ENCODE results near the gene COPS8.
A peak's percentile ranks its signal among the peaks of the same experiment; 100 is the strongest.

The COPS8 gene

DNA sequence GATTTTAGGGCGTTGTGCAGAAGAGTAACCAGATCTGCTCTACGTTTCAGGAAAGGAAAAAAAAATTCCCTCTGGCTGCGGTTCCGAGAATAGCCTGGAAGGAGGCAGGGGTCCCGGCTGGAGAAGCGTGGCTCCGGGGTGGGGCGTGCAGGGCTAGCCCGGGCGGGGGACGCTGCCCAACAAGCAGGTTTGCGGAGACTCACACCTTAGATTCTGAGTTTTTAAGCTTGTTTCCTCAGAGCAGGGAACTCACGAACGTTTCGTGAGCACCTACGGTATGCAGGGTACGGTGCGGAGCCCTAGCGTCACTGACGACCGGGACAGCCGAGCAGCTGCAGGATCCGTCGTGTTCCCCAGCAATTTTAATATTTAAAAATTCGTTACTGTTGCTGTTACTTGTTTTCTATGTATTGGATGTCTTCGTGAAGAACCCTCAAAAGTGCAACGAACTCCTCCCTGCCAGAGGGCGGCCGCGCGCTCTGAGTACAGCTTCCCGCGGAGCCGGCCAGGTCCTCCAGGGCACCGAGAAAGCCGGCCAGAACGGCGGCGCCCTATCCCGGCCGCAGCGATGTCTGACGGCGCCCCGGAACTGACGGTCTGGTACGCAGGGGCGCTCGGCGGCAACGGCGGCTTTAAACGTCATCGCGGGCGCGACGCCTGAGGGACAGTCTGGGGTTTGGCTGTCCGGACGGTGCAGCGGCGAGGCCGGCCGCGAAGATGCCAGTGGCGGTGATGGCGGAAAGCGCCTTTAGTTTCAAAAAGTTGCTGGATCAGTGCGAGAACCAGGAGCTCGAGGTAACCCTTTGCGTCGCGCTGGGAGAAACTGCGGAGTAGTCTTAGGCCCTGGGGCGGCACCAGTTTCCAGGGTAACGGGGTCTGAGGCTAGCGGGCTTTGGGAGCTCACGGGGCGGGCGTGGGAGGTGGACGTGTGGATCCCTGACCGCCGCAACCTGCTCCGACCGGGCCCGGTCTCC lies at the start of gene COPS8:
Gene COPS8, plus strand, starts transcription at position 642 of the 974 bp plus-strand sequence. Its CDS starts 76 bp downstream, at position 718.
- DNase-seq (ENCODE audit: low read depth): peak; percentile 82

DNA sequence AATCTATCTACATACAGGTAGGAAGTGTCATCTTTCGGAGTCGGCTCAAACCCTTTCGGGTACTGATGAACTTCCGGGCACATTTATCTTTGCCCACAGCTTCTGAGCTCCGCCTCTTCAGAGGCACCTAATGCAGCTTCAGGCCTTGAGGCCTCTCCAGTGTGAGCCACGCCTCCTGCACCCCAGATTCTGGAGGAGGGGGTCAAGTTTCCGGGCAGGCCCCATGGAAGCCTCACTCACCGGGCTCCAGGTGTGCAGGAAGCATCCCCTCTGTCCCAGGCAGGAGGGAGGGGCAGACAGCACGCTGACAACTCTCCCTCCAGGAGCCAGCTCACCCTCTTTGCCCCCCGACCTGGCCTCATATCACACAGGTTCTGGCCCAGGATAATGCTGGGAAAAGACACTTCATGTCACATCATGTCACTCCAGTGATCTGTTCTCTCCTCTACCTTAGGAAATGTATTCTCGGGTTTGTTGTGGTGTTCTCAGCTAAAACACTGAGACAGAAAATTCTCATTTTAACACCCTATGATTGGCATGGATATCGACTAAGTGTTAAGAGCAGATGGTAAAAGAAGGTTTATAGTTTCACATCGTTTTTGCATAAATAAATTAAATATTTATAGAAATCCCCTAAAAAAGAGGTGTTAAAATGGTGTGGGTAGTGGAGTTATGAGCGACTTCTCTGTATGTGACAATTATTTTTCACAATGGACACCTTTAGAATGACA lies 46.2 kb upstream of the COPS8 start:
- no peak for DNase-seq (ENCODE audit: low read depth)

DNA sequence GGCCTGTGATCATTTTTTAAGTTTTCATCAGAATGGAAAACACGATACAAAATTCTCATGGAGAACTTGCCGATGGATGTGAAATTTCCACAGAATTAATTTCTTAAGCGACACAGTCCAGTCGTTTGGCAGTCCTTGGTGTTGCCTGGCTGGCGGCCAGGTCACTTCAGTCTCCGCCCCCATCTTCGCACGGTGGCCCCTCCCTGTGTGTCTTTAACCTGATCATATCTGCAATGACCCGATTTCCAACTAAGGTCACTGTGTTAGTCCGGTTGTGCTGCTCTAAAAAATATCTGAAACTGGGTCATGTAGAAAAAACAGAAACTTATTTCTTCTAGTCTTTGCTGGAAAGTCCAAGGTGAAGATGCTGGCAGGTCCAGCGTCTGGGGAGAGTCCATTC lies 44.5 kb upstream of the COPS8 start:
- no peak for DNase-seq (ENCODE audit: low read depth)

DNA sequence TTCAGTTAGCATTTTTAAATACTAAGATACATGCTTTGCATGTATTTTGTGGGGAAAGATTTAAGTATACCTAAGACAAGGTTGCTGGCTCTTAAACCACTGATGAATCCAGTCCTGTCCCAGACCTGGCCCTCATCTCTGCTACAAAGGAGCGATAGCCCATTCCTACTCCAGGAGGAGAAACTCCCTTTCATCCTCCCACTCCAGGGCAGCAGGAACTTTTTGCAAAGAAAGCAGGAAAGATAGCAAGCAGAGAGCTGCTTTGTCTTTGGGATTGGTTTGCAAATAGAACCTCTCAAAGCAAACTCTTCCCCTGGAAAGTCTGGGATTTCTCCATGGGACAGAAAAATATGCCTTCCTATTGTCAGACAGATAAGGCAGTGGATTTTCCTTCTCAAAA lies 43.6 kb upstream of the COPS8 start:
- no peak for DNase-seq (ENCODE audit: low read depth)

DNA sequence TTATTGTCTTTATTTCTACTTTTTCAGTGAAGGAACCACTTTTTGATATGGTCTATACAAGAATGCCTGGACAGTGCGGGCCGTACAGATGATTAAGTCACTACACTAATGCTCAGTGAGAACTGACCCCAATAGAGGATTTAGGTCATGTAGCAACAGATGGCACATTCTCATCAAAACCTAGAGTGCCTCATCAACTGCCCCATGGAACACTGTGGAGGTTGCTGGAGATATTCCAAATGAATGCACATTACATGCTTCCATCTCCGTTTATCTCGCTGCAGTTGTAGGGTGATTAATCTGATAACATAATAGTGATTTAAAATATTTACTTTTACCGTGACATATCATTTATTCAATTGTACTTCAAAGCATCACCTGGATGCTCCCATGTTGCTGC lies 41.8 kb upstream of the COPS8 start:
- DNase-seq (ENCODE audit: low read depth): no peak

DNA sequence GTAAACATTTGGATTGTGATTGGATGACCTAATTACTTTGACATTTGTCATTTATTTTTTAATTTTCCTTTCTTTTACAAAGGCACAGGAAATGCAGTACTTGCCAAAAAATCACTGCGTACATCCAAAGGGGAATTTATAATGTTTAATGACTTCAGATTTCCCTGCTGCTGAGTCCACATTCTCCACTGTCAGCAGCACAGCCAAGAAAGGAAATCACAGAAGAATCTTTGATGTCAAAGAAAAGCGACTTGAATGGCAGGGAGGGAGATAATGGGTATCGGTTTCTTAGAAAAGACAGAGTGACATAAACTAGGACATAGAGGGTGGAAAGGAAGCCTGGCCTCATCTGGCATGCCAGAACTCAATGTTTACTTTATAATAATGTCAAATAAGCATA lies 41.4 kb upstream of the COPS8 start:
- no peak for DNase-seq (ENCODE audit: low read depth)

DNA sequence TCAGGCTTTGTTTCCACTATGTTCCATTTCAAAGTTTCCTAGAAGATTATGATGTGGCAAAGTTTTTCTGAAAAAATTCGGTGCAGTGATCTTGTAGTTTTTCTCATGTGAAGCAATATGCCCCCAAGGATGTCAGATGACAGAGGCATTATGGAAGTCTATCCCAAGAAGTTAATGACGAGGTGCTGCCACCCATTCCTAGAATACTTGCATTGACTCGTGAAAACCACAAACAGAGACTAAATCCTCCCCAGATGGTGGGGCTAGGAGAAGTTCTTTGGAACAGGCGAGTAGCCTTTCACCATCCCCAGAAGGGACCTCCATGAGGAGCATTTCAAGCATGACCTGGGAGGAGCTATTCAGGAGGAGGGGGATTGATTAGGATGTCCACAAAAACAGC lies 40.2 kb upstream of the COPS8 start:
- no peak for DNase-seq (ENCODE audit: low read depth)

DNA sequence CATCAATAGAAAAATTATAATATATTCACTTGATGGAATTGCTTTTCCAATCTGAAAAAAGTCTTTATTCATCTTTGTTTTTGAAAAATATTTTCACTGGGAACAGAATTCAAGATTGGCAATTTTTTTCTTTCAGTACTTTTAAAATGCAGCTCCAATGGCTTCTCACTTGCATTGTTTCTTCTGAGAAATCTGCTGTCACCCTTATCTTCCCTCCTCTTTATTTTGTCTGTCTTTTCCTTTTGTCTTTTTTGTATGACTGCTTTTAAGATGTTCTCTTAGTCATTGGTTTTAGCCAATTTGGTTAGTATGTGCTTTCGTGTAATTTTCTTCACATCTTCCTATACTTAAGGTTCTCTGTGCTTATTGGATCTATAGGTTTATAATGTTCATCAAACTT lies 37.1 kb upstream of the COPS8 start:
- no peak for DNase-seq (ENCODE audit: low read depth)

DNA sequence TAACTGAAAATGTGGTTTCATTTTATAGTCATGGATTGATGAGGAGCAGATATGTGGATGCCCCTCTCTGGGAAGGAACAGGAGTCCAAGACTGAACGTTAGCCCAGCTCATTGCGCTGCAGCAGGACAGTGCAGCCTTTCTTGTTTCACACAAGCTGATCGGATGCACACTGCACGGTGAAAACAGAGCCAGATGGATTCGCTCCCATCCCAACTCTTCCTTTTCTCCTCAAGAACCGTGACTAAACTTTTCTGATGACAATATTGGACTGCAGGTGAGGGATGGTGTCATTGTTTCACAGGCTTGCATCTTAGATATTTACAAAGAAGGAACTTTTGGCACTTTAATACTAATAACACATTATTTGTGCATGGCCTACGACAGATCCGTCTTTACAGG lies 33.8 kb upstream of the COPS8 start:
- no peak for DNase-seq (ENCODE audit: low read depth)

DNA sequence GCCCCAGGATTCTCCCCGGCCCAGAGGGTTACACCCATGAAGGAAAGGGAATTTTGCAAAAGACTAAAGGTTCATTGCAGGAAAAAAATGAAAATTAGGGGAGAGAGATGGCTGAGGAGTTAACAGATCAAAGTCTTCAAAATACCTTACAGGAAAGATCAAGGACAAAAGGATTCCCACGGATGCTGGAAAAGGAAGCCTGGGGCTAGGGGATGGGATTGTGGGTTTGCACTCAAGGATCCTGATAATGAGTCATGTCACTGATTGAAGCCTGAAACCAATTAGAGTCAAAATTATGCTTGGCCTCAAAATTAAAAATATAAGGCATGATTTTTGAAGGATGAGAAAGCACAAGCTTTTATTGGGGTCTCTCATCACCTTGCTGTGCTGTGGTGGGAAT lies 32.6 kb upstream of the COPS8 start:
- no peak for DNase-seq (ENCODE audit: low read depth)

DNA sequence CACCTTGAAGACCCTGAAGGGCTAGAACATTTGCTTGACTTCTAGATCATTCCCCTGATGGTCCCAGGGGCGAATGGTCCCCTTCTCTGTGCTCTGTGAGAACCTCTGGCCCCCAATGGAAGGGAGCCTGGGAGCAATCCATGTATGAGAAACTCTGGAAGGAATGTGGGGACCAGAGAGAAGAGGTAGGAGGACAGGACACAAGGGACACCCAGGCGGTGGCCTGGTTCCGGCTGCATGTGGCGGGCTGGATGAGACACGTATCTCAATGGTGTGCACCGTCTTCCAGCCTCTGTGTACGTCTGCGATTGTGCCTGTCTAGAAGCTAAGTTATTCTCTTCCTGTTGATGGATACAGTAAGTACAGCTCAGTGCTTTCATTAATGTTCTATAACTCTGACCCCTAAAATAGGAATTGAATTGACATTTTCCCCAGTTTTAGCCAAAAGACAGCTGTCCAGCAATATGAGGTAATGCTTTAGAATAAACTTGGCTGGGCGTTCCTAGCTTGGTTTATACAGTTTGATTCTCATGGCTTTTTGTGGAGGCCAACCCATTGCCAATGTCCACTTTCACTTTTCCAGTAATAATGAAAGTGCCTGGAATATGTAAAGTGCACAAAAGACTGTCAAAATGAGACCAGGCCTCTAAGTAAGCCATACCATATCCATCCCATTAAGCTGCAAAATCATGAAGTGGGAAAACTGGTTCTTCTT lies 30.1 kb upstream of the COPS8 start:
- DNase-seq (ENCODE audit: low read depth): no peak

DNA sequence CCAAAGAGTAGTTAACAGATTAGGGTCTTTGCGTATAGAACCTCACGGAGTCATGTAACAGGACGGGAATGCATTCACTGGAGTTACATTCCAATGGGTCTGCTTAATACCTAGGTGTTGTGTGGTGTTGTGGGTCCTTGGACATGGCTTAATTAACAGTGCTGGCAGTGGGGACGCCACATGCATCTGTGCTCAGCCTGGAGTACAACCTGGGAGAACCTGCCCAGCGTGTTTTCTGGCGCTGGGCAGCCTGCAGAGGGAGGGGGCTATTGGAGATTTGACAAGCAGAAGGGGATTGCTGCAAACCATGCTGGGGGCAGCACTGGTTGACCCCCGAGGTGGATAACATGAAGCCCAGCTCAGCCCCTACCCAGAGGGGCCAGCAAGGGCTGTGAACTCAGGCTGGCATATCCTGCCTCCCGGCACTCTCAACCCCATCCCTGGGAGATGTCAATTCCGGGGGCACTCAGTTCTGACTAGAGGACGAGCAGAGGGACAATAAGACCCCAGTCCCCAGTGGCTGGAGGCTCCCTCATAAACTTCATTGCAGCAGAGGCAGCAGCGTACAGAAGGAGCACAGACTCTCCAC lies 29.3 kb upstream of the COPS8 start:
- no peak for DNase-seq (ENCODE audit: low read depth)

DNA sequence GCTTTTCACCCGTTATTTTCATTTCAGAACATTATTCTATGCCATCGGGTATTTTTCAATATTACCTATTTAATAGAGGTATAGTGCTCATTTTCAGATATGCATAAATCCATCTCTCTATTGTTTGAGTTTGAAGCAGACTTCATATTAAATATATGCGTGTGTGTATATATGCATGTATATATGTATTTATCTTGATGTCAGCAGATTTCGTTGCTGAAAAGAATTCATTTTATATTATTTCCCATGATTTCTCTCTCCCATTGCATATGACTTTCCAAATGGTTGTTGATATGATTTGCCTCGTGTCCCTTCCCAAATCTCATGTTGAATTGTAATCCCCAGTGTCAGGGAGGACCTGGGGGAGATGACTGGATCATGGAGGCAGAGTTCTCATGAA lies 28.6 kb upstream of the COPS8 start:
- no peak for DNase-seq (ENCODE audit: low read depth)

DNA sequence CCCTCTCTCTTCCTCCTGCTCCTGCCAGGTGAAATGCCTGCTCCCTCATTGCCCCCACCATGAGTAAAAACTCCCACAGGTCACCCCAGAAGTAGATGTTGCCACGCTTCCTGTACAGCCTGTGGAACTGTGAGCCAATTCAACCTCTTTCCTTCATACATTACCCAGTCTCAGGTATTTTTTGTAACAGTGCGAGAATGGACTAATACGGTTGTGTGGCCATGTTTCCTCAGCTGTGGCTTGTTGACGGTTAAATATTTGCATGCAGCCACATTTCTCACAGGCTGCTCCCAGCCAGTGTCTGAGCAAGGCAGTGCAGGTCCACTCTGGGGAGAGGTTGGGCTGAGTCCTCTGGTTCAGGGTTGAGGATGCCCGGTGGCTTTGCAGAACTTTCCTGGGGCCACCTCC lies 27.8 kb upstream of the COPS8 start:
- no peak for DNase-seq (ENCODE audit: low read depth)

DNA sequence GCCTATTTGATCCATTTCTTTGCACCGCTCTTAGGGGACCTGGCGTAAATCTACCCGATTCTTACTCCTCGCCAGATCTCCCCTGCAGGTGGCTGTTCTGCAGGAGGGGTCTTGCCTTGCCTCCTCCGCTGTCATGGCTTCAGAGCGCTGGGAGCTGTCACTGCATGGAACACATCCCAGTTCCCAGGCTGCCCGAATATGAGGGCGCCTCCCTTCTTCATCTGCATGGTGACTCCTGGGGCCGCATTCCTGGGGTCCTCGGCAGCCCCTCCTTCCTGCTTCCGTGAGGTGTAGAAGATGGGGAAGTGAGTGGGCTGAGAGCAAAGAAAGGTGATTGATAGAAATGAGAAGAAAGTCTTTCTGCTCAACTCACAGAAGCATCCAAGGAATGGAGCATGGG lies 27.3 kb upstream of the COPS8 start:
- DNase-seq (ENCODE audit: low read depth): no peak

DNA sequence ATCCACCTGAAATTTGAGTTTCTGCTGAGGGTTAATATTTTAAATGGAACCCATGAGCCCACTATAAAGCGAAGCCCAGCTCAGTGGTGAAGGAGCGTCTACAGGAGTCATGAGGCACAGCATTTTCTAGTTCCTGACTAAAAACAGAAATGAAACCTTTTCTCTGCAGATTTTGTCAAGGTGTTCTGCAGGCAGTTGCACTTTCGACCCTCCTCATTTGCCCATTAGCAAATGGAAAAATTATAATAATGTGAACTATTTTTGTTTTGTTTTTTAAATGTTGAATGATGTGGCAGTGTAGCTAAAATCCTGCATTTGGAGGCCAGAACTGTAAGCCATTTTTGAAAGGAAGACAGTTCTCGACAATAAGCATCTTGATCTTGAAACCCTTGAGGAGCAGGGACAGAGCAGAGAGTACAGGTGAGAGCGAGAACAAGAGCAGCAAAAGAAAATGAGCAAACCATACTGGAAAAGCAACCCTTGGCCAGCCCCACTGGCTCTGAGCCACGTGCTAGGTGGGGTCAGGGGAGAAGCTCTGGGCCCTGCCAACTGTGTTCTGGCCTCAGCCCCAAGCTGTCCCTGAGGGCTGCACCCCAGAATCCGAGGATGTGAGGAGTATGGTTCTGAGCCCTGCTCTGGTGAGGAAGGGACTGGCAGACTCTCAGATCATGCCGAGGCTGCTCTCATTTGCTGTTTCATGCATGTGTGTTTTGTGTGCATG lies 26.4 kb upstream of the COPS8 start:
- DNase-seq (ENCODE audit: low read depth): no peak

DNA sequence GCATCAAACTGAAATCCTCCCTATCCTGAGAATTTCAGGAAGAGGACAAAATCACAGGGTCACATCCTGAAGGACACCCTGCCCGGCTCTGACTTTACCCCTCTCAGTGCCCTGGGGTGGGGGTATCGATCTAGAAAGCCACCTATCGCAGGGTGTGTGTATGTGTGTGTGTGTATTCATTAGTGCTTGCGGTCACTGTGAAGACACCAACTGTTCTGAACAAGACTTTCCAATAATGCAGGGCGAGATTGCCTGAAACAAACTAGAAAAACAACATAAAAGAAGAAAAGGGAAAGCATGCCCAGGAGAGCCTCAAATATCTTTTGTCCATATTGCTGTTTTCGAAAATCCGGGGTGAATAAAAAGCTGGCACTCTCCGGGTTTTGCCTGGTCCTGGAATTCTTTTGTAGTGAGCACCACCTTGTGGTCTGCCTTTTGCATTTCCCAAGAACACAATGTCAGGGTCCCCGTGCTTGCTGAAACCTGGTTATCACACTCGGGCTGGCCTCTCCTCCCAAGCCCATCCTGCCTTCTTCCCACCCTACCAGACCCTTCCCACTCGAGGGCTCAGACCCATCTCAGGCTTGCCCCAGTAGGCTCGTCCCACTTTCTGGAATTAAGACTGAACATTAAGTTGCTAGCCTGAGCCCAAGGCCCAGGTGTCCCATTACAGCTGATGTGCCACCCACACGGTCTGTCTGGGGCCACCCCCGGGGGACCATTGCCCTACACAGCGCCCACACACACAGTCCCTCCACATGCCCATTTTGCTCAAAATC lies 25.0 kb upstream of the COPS8 start:
- DNase-seq (ENCODE audit: low read depth): no peak

DNA sequence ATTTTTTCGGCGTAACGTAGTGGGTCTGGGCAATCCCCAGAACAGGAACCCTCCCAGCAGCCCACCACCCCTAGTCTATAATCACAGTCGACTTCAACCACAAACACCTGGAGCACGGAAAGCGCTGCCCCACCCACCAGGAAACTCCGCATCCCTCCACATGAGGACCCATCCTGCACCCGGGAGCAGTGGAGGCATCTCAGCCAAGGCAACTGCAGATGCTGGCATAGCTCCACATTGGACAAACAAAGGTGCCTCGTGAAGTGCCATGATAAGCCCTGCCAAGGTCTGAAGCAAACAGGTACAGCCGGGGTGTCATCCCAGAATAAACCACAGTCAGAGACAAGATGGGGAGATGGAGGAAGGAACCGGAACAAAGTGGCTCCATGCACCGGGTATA lies 24.3 kb upstream of the COPS8 start:
- DNase-seq (ENCODE audit: low read depth): no peak

DNA sequence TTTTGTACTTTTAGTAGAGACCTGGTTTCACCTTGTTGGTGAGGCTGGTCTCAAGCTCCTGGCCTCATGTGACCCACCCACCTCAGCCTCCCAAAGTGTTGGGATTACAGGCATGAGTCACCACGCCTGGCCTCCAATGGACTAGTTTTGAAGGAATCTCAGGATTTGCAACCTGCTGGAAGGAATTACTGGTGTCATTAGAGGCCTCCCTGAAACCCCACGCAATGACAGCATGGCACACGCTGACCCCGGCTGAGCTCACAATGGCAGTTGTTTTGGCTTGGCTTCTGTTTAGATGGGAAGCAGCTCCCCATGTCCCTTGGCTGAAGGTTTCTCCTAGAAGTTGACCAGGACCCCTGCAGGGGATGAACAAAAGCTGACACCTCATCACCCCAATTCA lies 23.1 kb upstream of the COPS8 start:
- DNase-seq (ENCODE audit: low read depth): no peak

DNA sequence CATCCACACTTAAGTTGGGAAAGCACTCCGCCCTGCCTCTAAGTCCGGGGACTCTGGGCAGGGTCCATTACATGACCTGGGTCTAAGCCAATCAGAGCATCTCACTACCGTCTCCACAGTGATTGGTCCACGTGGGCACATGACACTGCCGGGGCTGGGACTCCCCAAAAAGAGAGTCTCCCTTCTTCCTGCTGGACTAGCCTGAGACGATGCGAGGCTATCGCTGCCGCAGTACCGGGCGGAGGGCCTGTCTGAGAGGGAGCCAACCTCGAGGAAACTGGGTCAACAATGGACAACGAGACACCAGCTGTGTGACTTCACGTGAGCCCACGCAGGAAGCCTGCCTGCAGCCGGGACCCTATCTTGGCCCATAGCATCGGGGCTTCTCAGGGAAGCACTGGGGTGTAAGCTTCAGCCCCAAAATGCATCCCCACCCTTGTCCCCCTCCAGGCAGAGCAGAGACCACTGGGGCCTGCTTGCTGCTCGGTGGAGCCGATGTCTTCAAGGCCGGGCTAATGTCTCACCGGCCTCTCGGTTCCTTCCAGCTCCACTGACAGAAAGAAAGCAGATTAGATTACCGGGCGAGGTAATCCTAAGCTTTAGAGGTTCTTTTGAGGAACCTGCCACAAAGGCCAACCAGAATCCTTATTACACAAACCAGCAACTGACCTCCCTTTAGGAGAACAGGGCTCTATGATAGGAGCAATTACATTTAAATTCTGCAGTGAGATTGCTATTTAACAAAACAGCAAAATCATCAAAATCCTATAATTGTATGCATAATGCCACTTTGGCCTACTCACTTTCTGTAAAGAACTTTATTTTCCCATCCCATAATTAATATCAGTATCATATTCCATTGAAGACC lies 21.3 kb upstream of the COPS8 start:
- DNase-seq (ENCODE audit: low read depth): no peak
